DND-41 (cell line): ENCODE data around the gene KRTAP6-1.

Experiments
- ATAC-seq: fragments of 200-7000 bp; cut with Tn5 transposase; 3 replicates; pipeline ENCODE4 v1.9.1; 2021; ENCODE audit warnings: low read depth; ENCODE audit not compliant: insufficient read depth
- DNase-seq: peaks from one replicate; pipeline ENCODE4 v3.0.0-alpha.2; 2020
- H2AFZ ChIP-seq: 2 replicates; pipeline ENCODE4 v1.6.0; 2012; ENCODE audit warnings: low read depth, low read length
- H3K27ac ChIP-seq: 2 replicates; pipeline ENCODE4 v1.5.1; 2012; ENCODE audit warnings: low read length, inconsistent platforms
- H3K27me3 ChIP-seq: fragments of 200-600 bp; sonication (generic); 2 replicates; pipeline ENCODE4 v1.6.0; 2012; ENCODE audit warnings: low read length, mild to moderate bottlenecking, inconsistent platforms; ENCODE audit not compliant: insufficient read depth, poor library complexity
- H3K36me3 ChIP-seq: 2 replicates; pipeline ENCODE4 v1.5.1; 2012; ENCODE audit warnings: low read length, inconsistent platforms; ENCODE audit not compliant: insufficient read depth
- H3K4me1 ChIP-seq: 2 replicates; pipeline ENCODE4 v1.5.1; 2012; ENCODE audit warnings: mild to moderate bottlenecking, low read length; ENCODE audit not compliant: insufficient read depth
- H3K4me2 ChIP-seq: 2 replicates; pipeline ENCODE4 v1.6.0; 2012; ENCODE audit warnings: mild to moderate bottlenecking, moderate library complexity, low read length, inconsistent platforms; ENCODE audit not compliant: insufficient read depth
- H3K4me3 ChIP-seq, 2 experiments: fragments of 200-600 bp in 1 of 2; shearing (Covaris generic) in 1 of 2; 2 replicates each; pipeline ENCODE4 v1.5.1; 2012 to 2016; ENCODE audit warnings: inconsistent platforms in 2 of 2, low read length in 2 of 2, mild to moderate bottlenecking in 2 of 2, low read depth in 1 of 2, moderate library complexity in 1 of 2
- H3K79me2 ChIP-seq: 2 replicates; pipeline ENCODE4 v1.6.0; 2012; ENCODE audit warnings: low read length, inconsistent platforms; ENCODE audit not compliant: insufficient read depth
- H3K9ac ChIP-seq: 2 replicates; pipeline ENCODE4 v1.6.0; 2012; ENCODE audit warnings: low read depth, mild to moderate bottlenecking, inconsistent platforms, low read length, moderate library complexity
- H3K9me3 ChIP-seq: 2 replicates; pipeline ENCODE4 v1.5.1; 2012; ENCODE audit warnings: low read length, moderate library complexity, mild to moderate bottlenecking, inconsistent platforms; ENCODE audit not compliant: insufficient read depth, severe bottlenecking
- H4K20me1 ChIP-seq: 2 replicates; pipeline ENCODE4 v1.6.0; 2012; ENCODE audit warnings: low read length; ENCODE audit not compliant: insufficient read depth
- CTCF ChIP-seq: IDR thresholded peaks from 2 replicates; pipeline ENCODE4 v1.5.1; 2012; ENCODE audit warnings: borderline replicate concordance, low read length, moderate library complexity, mild to moderate bottlenecking; ENCODE audit not compliant: poor library complexity, severe bottlenecking; ENCODE audit errors: extremely low read depth
- EZH2 ChIP-seq: IDR thresholded peaks from 3 replicates; pipeline ENCODE4 v1.6.1; 2012; ENCODE audit warnings: borderline replicate concordance, low read depth, mild to moderate bottlenecking, moderate library complexity, low read length, inconsistent platforms; ENCODE audit not compliant: severe bottlenecking

The KRTAP6-1 gene

GRCh38 chr21:30579346-30579745, 34.4 kb downstream of the KRTAP6-1 start:
- no peak for TF ChIP-seq CTCF
- TF ChIP-seq EZH2: no peak
- DNase-seq: no peak
- no peaks in the 10 kb centered on the region for H4K20me1 ChIP-seq
- H3K79me2 ChIP-seq: no peaks in the 10 kb centered on the region
- no peak overlapping the region for H3K9ac ChIP-seq
- no peak overlapping the region for H3K4me3 ChIP-seq
- no peaks in the 10 kb centered on the region for H3K9me3 ChIP-seq
- no peaks in the 10 kb centered on the region for H3K4me1 ChIP-seq
- ATAC-seq: no peak
- H3K4me2 ChIP-seq: no peak overlapping the region
- H3K36me3 ChIP-seq: no peaks in the 10 kb centered on the region
- no peak overlapping the region for H2AFZ ChIP-seq
- H3K27me3 ChIP-seq: no peaks in the 10 kb centered on the region
- H3K27ac ChIP-seq: no peak overlapping the region

- no peak for DNase-seq
- ATAC-seq: no peak
- no peaks in the 10 kb centered on the region for H3K9me3 ChIP-seq
- H3K36me3 ChIP-seq: no peaks in the 10 kb centered on the region
- H4K20me1 ChIP-seq: no peaks in the 10 kb centered on the region
- no peaks in the 10 kb centered on the region for H3K79me2 ChIP-seq
- H2AFZ ChIP-seq: no peak overlapping the region
- no peak overlapping the region for H3K27ac ChIP-seq
- H3K4me3 ChIP-seq: no peak overlapping the region
- no peak overlapping the region for H3K9ac ChIP-seq
- no peaks in the 10 kb centered on the region for H3K27me3 ChIP-seq
- no peak overlapping the region for H3K4me2 ChIP-seq
- no peaks in the 10 kb centered on the region for H3K4me1 ChIP-seq
- no peak for TF ChIP-seq EZH2
- TF ChIP-seq CTCF: no peak
Measured at GRCh38 chr21:30577766-30578165, 36.0 kb downstream of the KRTAP6-1 start.

- Histone ChIP-seq H3K4me1 (no peaks in the 10 kb centered on the region), H3K27ac (no peak overlapping the region), H3K9ac (no peak overlapping the region), H3K9me3 (no peaks in the 10 kb centered on the region), H3K4me2 (no peak overlapping the region), H4K20me1 (no peaks in the 10 kb centered on the region), H2AFZ (no peak overlapping the region), H3K27me3 (no peaks in the 10 kb centered on the region), H3K36me3 (no peaks in the 10 kb centered on the region), H3K4me3 (no peak overlapping the region), H3K79me2 (no peaks in the 10 kb centered on the region)
- DNase-seq (no peak), ATAC-seq (no peak)
- TF ChIP-seq CTCF (no peak), EZH2 (no peak)
Measured at GRCh38 chr21:30567617-30568016, 46.1 kb downstream of the KRTAP6-1 start.

- no peak for TF ChIP-seq EZH2
- no peak for TF ChIP-seq CTCF
- no peak overlapping the region for H3K4me2 ChIP-seq
- H4K20me1 ChIP-seq: no peaks in the 10 kb centered on the region
- no peaks in the 10 kb centered on the region for H3K4me1 ChIP-seq
- H3K36me3 ChIP-seq: no peaks in the 10 kb centered on the region
- no peaks in the 10 kb centered on the region for H3K27me3 ChIP-seq
- no peaks in the 10 kb centered on the region for H3K9me3 ChIP-seq
- no peak for DNase-seq
- no peak for ATAC-seq
- H3K4me3 ChIP-seq: no peak overlapping the region
- H3K79me2 ChIP-seq: no peaks in the 10 kb centered on the region
- no peak overlapping the region for H3K9ac ChIP-seq
- no peak overlapping the region for H3K27ac ChIP-seq
- H2AFZ ChIP-seq: no peak overlapping the region
Measured at GRCh38 chr21:30563630-30564029, 50.1 kb downstream of the KRTAP6-1 start.
